GM18499 (cell line): Measurements from ENCODE around the gene MYO9B.
"Not testable (repeated sequence)": the region's sequence is repeated elsewhere in the genome, so short reads cannot be mapped to it uniquely, and the experiment has no call there.

Source experiments
- ATAC-seq: cut with Tn5 transposase; IDR thresholded peaks from one replicate; pipeline ENCODE4 v1.9.1; 2021; ENCODE audit warnings: moderate number of reproducible peaks; ENCODE audit not compliant: insufficient read depth, unreplicated experiment

Gene MYO9B

GRCh38 chr19:17164639-17165038 is 89.1 kb downstream of the MYO9B start:
- ATAC-seq: no peak

- no peak for ATAC-seq
These were observed 90.1 kb downstream of the MYO9B start for GRCh38 chr19:17165715-17166114.

GRCh38 chr19:17170538-17171297 is 95.1 kb downstream of the MYO9B start:
- ATAC-seq: no peak

GRCh38 chr19:17171874-17172273 is 96.3 kb downstream of the MYO9B start:
- ATAC-seq: no peak

GRCh38 chr19:17172624-17173345 is 97.2 kb downstream of the MYO9B start:
- ATAC-seq: no peak

- ATAC-seq: no peak
These were observed 102.7 kb downstream of the MYO9B start for GRCh38 chr19:17178291-17178690.

GRCh38 chr19:17180997-17181702 is 105.6 kb downstream of the MYO9B start:
- no peak for ATAC-seq

- ATAC-seq: no peak
These were observed 107.7 kb downstream of the MYO9B start for GRCh38 chr19:17183271-17183761.

GRCh38 chr19:17183858-17184321 is 108.3 kb downstream of the MYO9B start:
- ATAC-seq: no peak

GRCh38 chr19:17184371-17184841 is 108.8 kb downstream of the MYO9B start:
- ATAC-seq: no peak

- ATAC-seq: no peak
These were observed 110.0 kb downstream of the MYO9B start for GRCh38 chr19:17185590-17185989.

- not testable (repeated sequence) for ATAC-seq
These were observed 116.2 kb downstream of the MYO9B start for GRCh38 chr19:17191736-17192135.

GRCh38 chr19:17192751-17193150 is 117.2 kb downstream of the MYO9B start:
- no peak for ATAC-seq

GRCh38 chr19:17194608-17195007 is 119.0 kb downstream of the MYO9B start:
- no peak for ATAC-seq

- no peak for ATAC-seq
These were observed 119.5 kb downstream of the MYO9B start for GRCh38 chr19:17195106-17195505.

- ATAC-seq: no peak
These were observed 121.0 kb downstream of the MYO9B start for GRCh38 chr19:17196610-17197009.

- no peak for ATAC-seq
These were observed 122.1 kb downstream of the MYO9B start for GRCh38 chr19:17197666-17198065.

GRCh38 chr19:17200408-17201079 is 125.0 kb downstream of the MYO9B start:
- no peak for ATAC-seq

- ATAC-seq: no peak
These were observed 126.7 kb downstream of the MYO9B start for GRCh38 chr19:17202249-17202648.

GRCh38 chr19:17202713-17203112 is 127.1 kb downstream of the MYO9B start:
- ATAC-seq: no peak
